ENCODE measurements around the gene MPI. TPM values are rescaled to one million over a fixed set of nuclear protein-coding genes. Genes with fewer than 3 reads are reported as not detected.

The MPI gene
- total RNA-seq: 25.0 and 35.0 TPM in 2 replicates

- H3K27me3 ChIP-seq (ENCODE audit: control insufficient read depth, insufficient read depth, low read length): no peaks in the 10 kb centered on the region
- H3K36me3 ChIP-seq (ENCODE audit: control insufficient read depth, insufficient read depth, low read length): peaks cover 11% of the 10 kb centered on the region
- no peak for FAIRE-seq
- no peak for TF ChIP-seq CTCF (IDR thresholded peaks at IDR 0.05; ENCODE audit: insufficient read depth, low read length, severe bottlenecking)
- peak; percentile 63 for DNase-seq (ENCODE audit: low read depth)
- H3K4me3 ChIP-seq (ENCODE audit: low read depth, low read length): peak within 1 kb of the TSS; percentile 75
These were observed at the start of gene MPI for GRCh38 chr15:74889883-74890664. TSS of gene MPI (plus strand) at chr15:74890042. CDS start at chr15:74890074, 32 bp downstream.

GRCh38 chr15:74840851-74841775, 48.7 kb upstream of the MPI start:
- H3K4me3 ChIP-seq (ENCODE audit: low read depth, low read length): no peak overlapping the region
- H3K36me3 ChIP-seq (ENCODE audit: control insufficient read depth, insufficient read depth, low read length): peaks cover 24% of the 10 kb centered on the region
- no peak for FAIRE-seq
- H3K27me3 ChIP-seq (ENCODE audit: control insufficient read depth, insufficient read depth, low read length): no peaks in the 10 kb centered on the region
- DNase-seq (ENCODE audit: low read depth): no peak
- no peak for TF ChIP-seq CTCF (IDR thresholded peaks at IDR 0.05; ENCODE audit: insufficient read depth, low read length, severe bottlenecking)

GRCh38 chr15:74841891-74842373, 47.9 kb upstream of the MPI start:
- TF ChIP-seq CTCF (IDR thresholded peaks at IDR 0.05; ENCODE audit: insufficient read depth, low read length, severe bottlenecking): no peak
- no peak for FAIRE-seq
- Histone ChIP-seq H3K27me3 (ENCODE audit: control insufficient read depth, insufficient read depth, low read length) (no peaks in the 10 kb centered on the region), H3K36me3 (ENCODE audit: control insufficient read depth, insufficient read depth, low read length) (peaks cover 24% of the 10 kb centered on the region), H3K4me3 (ENCODE audit: low read depth, low read length) (peak overlapping the region; percentile 94)
- DNase-seq (ENCODE audit: low read depth): no peak

GRCh38 chr15:74842581-74843444, 47.0 kb upstream of the MPI start, which contains the start of gene ULK3:
TSS of gene ULK3 (minus strand) at chr15:74843156. CDS start at chr15:74843105, 51 bp downstream.
- H3K27me3 ChIP-seq (ENCODE audit: control insufficient read depth, insufficient read depth, low read length): no peaks in the 10 kb centered on the region
- peaks cover 23% of the 10 kb centered on the region for H3K36me3 ChIP-seq (ENCODE audit: control insufficient read depth, insufficient read depth, low read length)
- FAIRE-seq (no peak), DNase-seq (ENCODE audit: low read depth) (peak; percentile 82)
- H3K4me3 ChIP-seq (ENCODE audit: low read depth, low read length): peak within 1 kb of the TSS; percentile 94
- peak; percentile 52 for TF ChIP-seq CTCF (IDR thresholded peaks at IDR 0.05; ENCODE audit: insufficient read depth, low read length, severe bottlenecking)

GRCh38 chr15:74843445-74843828, 46.4 kb upstream of the MPI start:
- TF ChIP-seq CTCF (IDR thresholded peaks at IDR 0.05; ENCODE audit: insufficient read depth, low read length, severe bottlenecking): no peak
- Histone ChIP-seq H3K36me3 (ENCODE audit: control insufficient read depth, insufficient read depth, low read length) (peaks cover 24% of the 10 kb centered on the region), H3K27me3 (ENCODE audit: control insufficient read depth, insufficient read depth, low read length) (no peaks in the 10 kb centered on the region), H3K4me3 (ENCODE audit: low read depth, low read length) (peak overlapping the region; percentile 94)
- DNase-seq (ENCODE audit: low read depth) (no peak), FAIRE-seq (no peak)

Data from bronchial epithelial cell (primary cell).